HepG2 (cell line): ENCODE measurements around the gene TSACC. TPM values are rescaled to one million over a fixed set of nuclear protein-coding genes. Genes with fewer than 3 reads are reported as not detected.

ENCODE experiments used
- ATAC-seq: fragments of 200-7000 bp; cut with Tn5 transposase; 3 replicates; pipeline ENCODE4 v1.9.1; 2020; ENCODE audit warnings: mild to moderate bottlenecking, moderate library complexity
- BruUV-seq: library from RNA; stranded (reverse); fragments of 400-500 nt; replicated peaks from 2 replicates; lab custom pipeline; 2021; lab: Mats Ljungman, UMichigan
- CTCF ChIA-PET: fragments of 300-600 bp; formaldehyde crosslinking; extraction: SDS; loops from one replicate; lab custom pipeline; 2021; ENCODE audit warnings: low total read pairs, inconsistent platforms, low intra/inter-chr PET ratio; lab: Yijun Ruan, JAX
- POLR2A ChIA-PET: fragments of 350-600 bp; sonication (Branson Sonifier 250); formaldehyde crosslinking; loops from one replicate; lab custom pipeline; 2020; ENCODE audit warnings: antibody characterized with exemption, inconsistent platforms; lab: Yijun Ruan, JAX
- DNase-seq: peaks from one replicate; pipeline ENCODE4 v3.0.0-alpha.2; 2015; ENCODE audit warnings: low spot score
- FAIRE-seq: peaks from 3 replicates; lab custom pipeline; 2011; peaks lifted over from hg19 to GRCh38; lab: Jason Lieb, UNC
- H2AFZ ChIP-seq: one replicate; pipeline ENCODE4 v1.6.1; 2011; ENCODE audit warnings: low read length, inconsistent platforms
- H3K27ac ChIP-seq: fragments of 300-600 bp; 3 replicates; pipeline ENCODE4 v1.8.0; 2011; ENCODE audit warnings: mixed run types, mild to moderate bottlenecking, mixed read lengths, low read length, inconsistent platforms; ENCODE audit not compliant: insufficient read depth; ENCODE audit errors: extremely low read length
- H3K27me3 ChIP-seq, 2 experiments: fragments of 200-600 bp in 1 of 2; 2 replicates in 1 of 2; 3 replicates in 1 of 2; pipeline versions ENCODE4 v1.6.0 to v1.8.0; 2011; ENCODE audit warnings: low read length in 2 of 2, mild to moderate bottlenecking in 2 of 2, moderate library complexity in 2 of 2, inconsistent platforms in 1 of 2; ENCODE audit not compliant: insufficient read depth in 2 of 2, control insufficient read depth in 1 of 2
- H3K36me3 ChIP-seq, 2 experiments: fragments of 200-600 bp in 1 of 2; replicated peaks in 1 of 2; 2 replicates in 1 of 2; 3 replicates in 1 of 2; pipeline versions ENCODE4 v1.5.1 to v1.8.0; 2011; ENCODE audit warnings: low read length in 2 of 2, inconsistent platforms in 1 of 2; ENCODE audit not compliant: insufficient read depth in 2 of 2, control insufficient read depth in 1 of 2
- H3K4me1 ChIP-seq: 2 replicates; pipeline ENCODE4 v1.5.1; 2012; ENCODE audit warnings: low read length, inconsistent platforms; ENCODE audit not compliant: insufficient read depth
- H3K4me2 ChIP-seq: 2 replicates; pipeline ENCODE4 v1.6.0; 2011; ENCODE audit warnings: low read depth, low read length, inconsistent platforms
- H3K4me3 ChIP-seq, 3 experiments: fragments of 200-600 bp in 1 of 3; sonication (generic), shearing (Covaris generic) in 1 of 3; replicated peaks in 1 of 3; 2 replicates each; pipeline ENCODE4 v1.5.1; 2011 to 2016; ENCODE audit warnings: low read length in 3 of 3, inconsistent platforms in 2 of 3, low read depth in 2 of 3, mild to moderate bottlenecking in 2 of 3, control low read depth in 1 of 3, mixed read lengths in 1 of 3; ENCODE audit not compliant: insufficient read depth in 1 of 3
- H3K79me2 ChIP-seq: one replicate; pipeline ENCODE4 v1.6.1; 2011; ENCODE audit warnings: low read length, inconsistent platforms; ENCODE audit not compliant: insufficient read depth
- H3K9ac ChIP-seq: 2 replicates; pipeline ENCODE4 v1.6.0; 2011; ENCODE audit warnings: mild to moderate bottlenecking, low read depth, low read length, inconsistent platforms; ENCODE audit not compliant: insufficient read depth
- H3K9me3 ChIP-seq: 2 replicates; pipeline ENCODE4 v1.5.1; 2012; ENCODE audit warnings: mild to moderate bottlenecking, low read length
- H4K20me1 ChIP-seq: 2 replicates; pipeline ENCODE4 v1.6.0; 2011; ENCODE audit warnings: inconsistent platforms, mild to moderate bottlenecking, low read length, moderate library complexity; ENCODE audit not compliant: insufficient read depth
- CERS6 ChIP-seq: sonication (generic); formaldehyde crosslinking; IDR thresholded peaks from 2 replicates; pipeline ENCODE4 v1.5.0; 2020; ENCODE audit warnings: missing genetic modification reagents
- CREB3 ChIP-seq: sonication (generic); formaldehyde crosslinking; IDR thresholded peaks from 2 replicates; pipeline ENCODE4 v1.5.0; 2020; ENCODE audit warnings: missing genetic modification reagents
- KAT2B ChIP-seq: fragments of 150-350 bp; IDR thresholded peaks from 2 replicates; pipeline ENCODE4 v1.6.1; 2014; ENCODE audit warnings: low read depth, low read length, borderline replicate concordance
- PAXIP1 ChIP-seq: sonication (generic); formaldehyde crosslinking; conservative IDR thresholded peaks from 2 replicates; pipeline ENCODE4 v1.4.0; 2020; ENCODE audit warnings: mild to moderate bottlenecking, missing genetic modification reagents, moderate library complexity
- REL ChIP-seq: sonication (generic); formaldehyde crosslinking; conservative IDR thresholded peaks from 2 replicates; pipeline ENCODE4 v1.8.0; 2022; ENCODE audit warnings: mild to moderate bottlenecking, missing genetic modification reagents, moderate library complexity
- ZBTB43 ChIP-seq: sonication (generic); formaldehyde crosslinking; conservative IDR thresholded peaks from 2 replicates; pipeline ENCODE4 v1.4.0; 2020; ENCODE audit warnings: missing genetic modification reagents
- ZNF501 ChIP-seq: sonication (generic); formaldehyde crosslinking; IDR thresholded peaks from 2 replicates; pipeline ENCODE4 v1.5.1; 2020; ENCODE audit warnings: mild to moderate bottlenecking, moderate library complexity, missing genetic modification reagents
- ZNF784 ChIP-seq: sonication (generic); formaldehyde crosslinking; IDR thresholded peaks from 2 replicates; pipeline ENCODE4 v1.5.1; 2020; ENCODE audit warnings: missing genetic modification reagents, mild to moderate bottlenecking, borderline replicate concordance
- in situ Hi-C: cut with HindIII; loops from 2 replicates; pipeline ENCODE4 v1.10.0; 2017; ENCODE audit warnings: low pct_unique_long_range_greater_than_20kb; ENCODE audit not compliant: extremely low pct_ligation_motif_present
- intact Hi-C: fragments of 100-400 bp; cut with micrococcal nuclease; formaldehyde crosslinking; loops from one replicate; pipeline ENCODE4 v1.10.0; 2022; ENCODE audit not compliant: unreplicated experiment
- polyA plus RNA-seq, 8 experiments: library from polyadenylated mRNA; depleted of rRNA in 3 of 8; stranded (reverse) in 7 of 8; unstranded in 1 of 8; fragments of >200 nt; fragmentation: Illumina TruSeq in 4 of 8; extraction: Trizol in 4 of 8; gene quantifications; 2 replicates each; pipeline versions ENCODE4 v1.2.1 to v1.2.3, GENCODE V29; 2011 to 2016; ENCODE audit warnings: low read depth in 4 of 8, missing spikeins in 1 of 8, mixed read lengths in 1 of 8; ENCODE audit not compliant: insufficient read depth in 1 of 8
- total RNA-seq, 5 experiments: library from RNA; depleted of rRNA; stranded (reverse); fragments of >200 nt; fragmentation: Illumina TruSeq; extraction: Trizol; gene quantifications; 2 replicates each; pipeline ENCODE4 v1.2.3, GENCODE V29; 2016; ENCODE audit warnings: low read depth in 1 of 5
- TF ChIP-seq, protein P1 (sequence below): sonication (generic); formaldehyde crosslinking; IDR thresholded peaks from 2 replicates; pipeline ENCODE4 v1.5.1; 2020; ENCODE audit warnings: mild to moderate bottlenecking, missing genetic modification reagents, borderline replicate concordance
- TF ChIP-seq, protein P2 (sequence below): sonication (generic); formaldehyde crosslinking; IDR thresholded peaks from 2 replicates; pipeline ENCODE4 v1.4.0; 2020; ENCODE audit warnings: mild to moderate bottlenecking, missing genetic modification reagents
- TF ChIP-seq, protein P3 (sequence below): sonication (generic); formaldehyde crosslinking; IDR thresholded peaks from 2 replicates; pipeline ENCODE4 v1.4.0; 2020; ENCODE audit warnings: mild to moderate bottlenecking, missing genetic modification reagents

TSACC gene
- total and polyA plus RNA-seq, 2 of the 13 experiments (the other 11 are each of a cell fraction or from before 2014, with no cell fraction given): 1.5 to 2.6 TPM

GRCh38 chr1:156365754-156366153 lies 27.4 kb downstream of the TSACC start:
- H3K4me3 ChIP-seq: peak overlapping the region in 1 of 3 experiments; percentile 90; a peak in 2 of 6 replicates
- POLR2A ChIA-PET: interaction anchor here (0.9 to 8.5 kb wide), 4 partner anchors 16 to 92 kb away, joined by 3 to 189 read pairs (median 7); partner anchors contain the start of genes CCT3 and TSACC
- in situ Hi-C loops: no loop called here
- H3K9ac ChIP-seq: no peak overlapping the region
- peak overlapping the region; percentile 98 for H3K27ac ChIP-seq
- CTCF ChIA-PET: no interaction called here
- no TSS peak for BruUV-seq
- peak overlapping the region; percentile 98 for H3K4me2 ChIP-seq
- no peak overlapping the region for H2AFZ ChIP-seq
- ATAC-seq (peak; percentile 41), DNase-seq (no peak), FAIRE-seq (peak; percentile 79)
- H3K9me3 ChIP-seq: no peaks in the 10 kb centered on the region
- H3K36me3 ChIP-seq: no peaks in the 10 kb centered on the region
- H4K20me1 ChIP-seq: no peaks in the 10 kb centered on the region
- H3K79me2 ChIP-seq: peaks cover 19% of the 10 kb centered on the region
- H3K27me3 ChIP-seq: no peaks in the 10 kb centered on the region; a peak in 1 of 5 replicates
- H3K4me1 ChIP-seq: peaks cover 61% of the 10 kb centered on the region
- intact Hi-C loops: no loop called here
- TF ChIP-seq, protein P1, sequence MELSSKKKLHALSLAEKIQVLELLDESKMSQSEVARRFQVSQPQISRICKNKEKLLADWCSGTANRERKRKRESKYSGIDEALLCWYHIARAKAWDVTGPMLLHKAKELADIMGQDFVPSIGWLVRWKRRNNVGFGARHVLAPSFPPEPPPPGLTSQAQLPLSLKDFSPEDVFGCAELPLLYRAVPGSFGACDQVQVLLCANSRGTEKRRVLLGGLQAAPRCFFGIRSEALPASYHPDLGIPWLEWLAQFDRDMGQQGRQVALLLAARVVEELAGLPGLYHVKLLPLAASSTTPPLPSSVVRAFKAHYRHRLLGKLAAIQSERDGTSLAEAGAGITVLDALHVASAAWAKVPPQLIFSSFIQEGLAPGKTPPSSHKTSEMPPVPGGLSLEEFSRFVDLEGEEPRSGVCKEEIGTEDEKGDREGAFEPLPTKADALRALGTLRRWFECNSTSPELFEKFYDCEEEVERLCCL (CRISPR knock-in tag): no peak
- 0 out of 2 replicates have a peak, but pooled peaks have one; percentile 21 for TF ChIP-seq PAXIP1 (CRISPR knock-in tag)
- no peak for TF ChIP-seq KAT2B
- no peak for TF ChIP-seq ZBTB43 (CRISPR knock-in tag)
- no peak for TF ChIP-seq ZNF501 (CRISPR knock-in tag)
- TF ChIP-seq, protein P2, sequence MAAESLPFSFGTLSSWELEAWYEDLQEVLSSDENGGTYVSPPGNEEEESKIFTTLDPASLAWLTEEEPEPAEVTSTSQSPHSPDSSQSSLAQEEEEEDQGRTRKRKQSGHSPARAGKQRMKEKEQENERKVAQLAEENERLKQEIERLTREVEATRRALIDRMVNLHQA (CRISPR knock-in tag): no peak
- TF ChIP-seq, protein P3, sequence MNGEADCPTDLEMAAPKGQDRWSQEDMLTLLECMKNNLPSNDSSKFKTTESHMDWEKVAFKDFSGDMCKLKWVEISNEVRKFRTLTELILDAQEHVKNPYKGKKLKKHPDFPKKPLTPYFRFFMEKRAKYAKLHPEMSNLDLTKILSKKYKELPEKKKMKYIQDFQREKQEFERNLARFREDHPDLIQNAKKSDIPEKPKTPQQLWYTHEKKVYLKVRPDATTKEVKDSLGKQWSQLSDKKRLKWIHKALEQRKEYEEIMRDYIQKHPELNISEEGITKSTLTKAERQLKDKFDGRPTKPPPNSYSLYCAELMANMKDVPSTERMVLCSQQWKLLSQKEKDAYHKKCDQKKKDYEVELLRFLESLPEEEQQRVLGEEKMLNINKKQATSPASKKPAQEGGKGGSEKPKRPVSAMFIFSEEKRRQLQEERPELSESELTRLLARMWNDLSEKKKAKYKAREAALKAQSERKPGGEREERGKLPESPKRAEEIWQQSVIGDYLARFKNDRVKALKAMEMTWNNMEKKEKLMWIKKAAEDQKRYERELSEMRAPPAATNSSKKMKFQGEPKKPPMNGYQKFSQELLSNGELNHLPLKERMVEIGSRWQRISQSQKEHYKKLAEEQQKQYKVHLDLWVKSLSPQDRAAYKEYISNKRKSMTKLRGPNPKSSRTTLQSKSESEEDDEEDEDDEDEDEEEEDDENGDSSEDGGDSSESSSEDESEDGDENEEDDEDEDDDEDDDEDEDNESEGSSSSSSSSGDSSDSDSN (CRISPR knock-in tag): no peak
- TF ChIP-seq CREB3 (CRISPR knock-in tag): no peak
- no peak for TF ChIP-seq REL (CRISPR knock-in tag)
- TF ChIP-seq CERS6 (CRISPR knock-in tag): no peak
- no peak for TF ChIP-seq ZNF784 (CRISPR knock-in tag)
